HG03196 (cell line): ENCODE results near the gene SDE2.
"Not testable (repeated sequence)": the region's sequence is repeated elsewhere in the genome, so short reads cannot be mapped to it uniquely, and the experiment has no call there.

ENCODE experiments used
- ATAC-seq: cut with Tn5 transposase; IDR thresholded peaks from one replicate; pipeline ENCODE4 v1.9.1; 2021; ENCODE audit not compliant: unreplicated experiment

SDE2 gene

GRCh38 chr1:225945564-225945963 is 53.6 kb downstream of the SDE2 start:
- ATAC-seq = no peak

- ATAC-seq = no peak
Observed at GRCh38 chr1:225944951-225945350, 54.2 kb downstream of the SDE2 start.

GRCh38 chr1:225944387-225944786 is 54.8 kb downstream of the SDE2 start:
- no peak for ATAC-seq

- ATAC-seq = no peak
Observed at GRCh38 chr1:225943582-225943981, 55.6 kb downstream of the SDE2 start.

- ATAC-seq = peak; percentile 77
Observed at GRCh38 chr1:225942574-225942973, 56.6 kb downstream of the SDE2 start.

- ATAC-seq = no peak
Observed at GRCh38 chr1:225941942-225942222, 57.3 kb downstream of the SDE2 start.

DNA sequence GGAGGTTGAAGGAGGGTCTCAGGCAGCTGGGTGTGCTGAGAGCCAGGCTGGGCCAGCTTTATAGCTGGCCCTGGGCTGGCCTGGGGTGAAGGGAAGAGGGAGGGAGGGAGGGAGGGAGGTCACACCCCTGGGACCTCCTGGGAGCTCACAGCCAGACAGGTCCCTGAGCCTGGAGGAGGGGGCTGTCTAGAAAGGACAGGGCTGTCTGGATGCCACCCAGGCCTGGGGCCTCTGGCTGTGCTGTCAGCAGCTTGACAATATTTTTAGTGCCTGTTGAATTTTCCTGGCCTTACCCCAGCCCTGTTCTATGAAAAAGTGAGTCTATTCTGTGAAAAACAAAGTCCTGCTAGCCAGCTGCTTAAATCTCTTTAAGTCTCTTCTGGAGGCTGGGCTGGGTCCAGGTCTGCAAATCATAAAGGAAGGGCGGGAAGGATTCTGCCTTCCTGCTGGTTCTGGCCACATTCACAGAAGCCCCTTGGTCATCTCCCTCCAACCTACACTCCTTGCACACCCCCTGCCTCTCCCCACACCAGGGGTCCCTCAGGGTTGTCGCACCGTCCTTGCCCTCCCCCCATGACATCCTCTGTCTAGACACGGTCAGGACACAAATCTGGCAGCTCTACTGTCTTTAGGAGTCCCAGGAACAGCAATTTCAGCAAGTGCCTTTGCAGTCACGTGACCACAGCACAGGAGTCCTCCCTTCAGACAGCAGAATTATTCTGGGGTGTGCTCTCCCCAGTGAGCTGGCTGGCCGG is 57.8 kb downstream of the SDE2 start, which contains the start of gene LEFTY2:
Gene LEFTY2 (minus strand): TSS at position 34 of the 755 bp plus-strand sequence. CDS start 80 bp downstream, outside the sequence.
- ATAC-seq = no peak

GRCh38 chr1:225940385-225941151 is 58.6 kb downstream of the SDE2 start:
- no peak for ATAC-seq

GRCh38 chr1:225939939-225940310 is 59.2 kb downstream of the SDE2 start:
- ATAC-seq = not testable (repeated sequence)

- not testable (repeated sequence) for ATAC-seq
Observed at GRCh38 chr1:225939097-225939938, 59.8 kb downstream of the SDE2 start.

- no peak for ATAC-seq
Observed at GRCh38 chr1:225937048-225937968, 61.8 kb downstream of the SDE2 start.

- ATAC-seq = no peak
Observed at GRCh38 chr1:225936523-225936922, 62.6 kb downstream of the SDE2 start.

DNA sequence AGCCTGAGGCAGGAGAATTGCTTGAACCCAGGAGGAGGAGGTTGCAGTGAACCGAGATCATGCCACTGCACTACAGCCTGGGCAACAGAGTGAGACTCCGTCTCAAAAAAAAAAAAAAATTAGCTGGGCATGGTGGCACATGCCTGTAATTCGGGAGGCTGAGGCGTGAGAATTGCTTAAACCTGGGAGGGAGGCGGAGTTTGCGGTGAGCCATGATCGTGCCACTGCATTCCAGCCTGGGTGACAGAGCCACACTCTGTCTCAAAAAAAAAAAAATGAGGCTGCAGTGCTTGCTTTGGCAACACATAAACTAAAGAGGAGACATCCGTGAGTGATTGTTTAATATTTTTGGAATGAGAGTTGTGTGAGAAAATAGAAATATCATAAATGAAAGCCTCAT is 63.1 kb downstream of the SDE2 start:
- not testable (repeated sequence) for ATAC-seq

DNA sequence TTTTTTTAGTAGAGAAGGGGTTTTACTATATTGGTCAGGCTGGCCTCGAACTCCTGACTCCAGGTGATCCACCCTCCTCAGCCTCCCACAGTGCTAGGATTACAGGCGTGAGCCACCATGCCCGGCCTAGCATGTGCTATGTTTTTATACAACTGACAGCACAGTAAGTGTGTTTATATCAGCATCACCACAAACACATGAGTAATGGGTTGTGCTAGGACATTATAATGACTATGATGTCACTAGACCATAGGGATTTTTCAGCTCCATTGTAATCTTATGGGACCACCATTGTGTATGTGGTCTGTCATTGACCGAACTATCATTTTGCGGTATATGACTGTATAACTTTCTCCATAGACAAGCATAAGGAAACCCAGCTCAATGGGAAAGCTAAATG is 64.4 kb downstream of the SDE2 start:
- no peak for ATAC-seq

GRCh38 chr1:225933072-225933471 is 66.1 kb downstream of the SDE2 start:
- ATAC-seq = no peak
